ENCODE data around the gene GRIN2A.

- TF ChIP-seq CTCF (IDR thresholded peaks at IDR 0.05) (no peak), EZH2 (IDR thresholded peaks at IDR 0.05; ENCODE audit: borderline replicate concordance, insufficient read depth, low read depth, low read length, poor library complexity, severe bottlenecking) (no peak)
These were observed 382.0 kb downstream of the GRIN2A start for GRCh38 chr16:9800186-9800738.
